T-helper 2 cell treated with Interferon-gamma antibody and Interleukin-4, amounts not matched to agents 5 μg/mL and 100 μg/mL, for 36 hours (primary cell): ENCODE measurements around the gene ATP4A.

Source experiments
- DNase-seq: peaks from one replicate; pipeline ENCODE4 v3.0.0; 2021; ENCODE audit warnings: low spot score
- H3K27ac Mint-ChIP-seq: one replicate; pipeline ENCODE4 v1.8.0; 2021; ENCODE audit warnings: mild to moderate bottlenecking, mixed read lengths
- H3K27me3 Mint-ChIP-seq: one replicate; pipeline ENCODE4 v1.8.0; 2021; ENCODE audit warnings: low read depth, mixed read lengths
- H3K36me3 Mint-ChIP-seq: one replicate; pipeline ENCODE4 v1.8.0; 2021; ENCODE audit warnings: low read depth, mixed read lengths
- H3K4me1 Mint-ChIP-seq: one replicate; pipeline ENCODE4 v1.8.0; 2021; ENCODE audit warnings: low read depth, mixed read lengths
- H3K4me3 Mint-ChIP-seq: one replicate; pipeline ENCODE4 v1.8.0; 2022; ENCODE audit warnings: mild to moderate bottlenecking, moderate library complexity, mixed read lengths
- H3K9me3 Mint-ChIP-seq: one replicate; pipeline ENCODE4 v1.8.0; 2021; ENCODE audit warnings: mixed read lengths

Gene ATP4A

GRCh38 chr19:35516310-35516709 is 47.1 kb downstream of the ATP4A start:
- H3K27ac Mint-ChIP-seq, result no peak overlapping the region
- H3K27me3 Mint-ChIP-seq, result peaks cover 13% of the 10 kb centered on the region
- no peak overlapping the region for H3K4me3 Mint-ChIP-seq
- H3K9me3 Mint-ChIP-seq, result no peaks in the 10 kb centered on the region
- no peak for DNase-seq
- H3K36me3 Mint-ChIP-seq, result no peaks in the 10 kb centered on the region
- no peaks in the 10 kb centered on the region for H3K4me1 Mint-ChIP-seq

DNA sequence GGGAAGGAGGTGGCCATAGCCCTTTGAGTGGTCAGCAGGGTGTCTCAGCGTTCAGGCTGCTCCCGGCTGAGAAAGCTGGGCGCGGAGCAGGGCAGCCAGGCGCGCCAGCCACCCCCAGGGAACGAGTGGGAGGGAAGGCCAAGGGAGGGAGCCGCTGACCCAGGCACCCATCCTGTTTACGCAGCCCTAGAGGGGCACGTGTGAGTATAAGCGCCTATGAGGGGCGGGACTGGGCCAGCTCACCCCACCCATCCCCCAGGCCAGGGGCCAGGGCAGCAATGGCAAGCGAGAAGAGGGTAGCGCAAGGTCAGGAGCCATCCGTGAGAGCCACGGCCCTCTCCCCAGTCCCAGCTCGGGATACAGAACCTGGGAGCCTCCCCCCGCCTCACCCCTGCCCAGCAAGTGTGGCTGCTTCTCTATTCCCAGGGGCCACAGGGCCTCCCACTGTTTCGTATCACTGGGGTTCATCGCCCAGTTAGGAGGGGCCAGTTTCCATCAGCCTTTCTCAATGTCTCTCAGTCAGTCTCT is 49.1 kb downstream of the ATP4A start:
- H3K27ac Mint-ChIP-seq, result no peak overlapping the region
- peaks cover 29% of the 10 kb centered on the region for H3K27me3 Mint-ChIP-seq
- no peaks in the 10 kb centered on the region for H3K36me3 Mint-ChIP-seq
- H3K9me3 Mint-ChIP-seq, result no peaks in the 10 kb centered on the region
- no peak overlapping the region for H3K4me3 Mint-ChIP-seq
- H3K4me1 Mint-ChIP-seq, result peaks cover 6% of the 10 kb centered on the region
- DNase-seq, result no peak

DNA sequence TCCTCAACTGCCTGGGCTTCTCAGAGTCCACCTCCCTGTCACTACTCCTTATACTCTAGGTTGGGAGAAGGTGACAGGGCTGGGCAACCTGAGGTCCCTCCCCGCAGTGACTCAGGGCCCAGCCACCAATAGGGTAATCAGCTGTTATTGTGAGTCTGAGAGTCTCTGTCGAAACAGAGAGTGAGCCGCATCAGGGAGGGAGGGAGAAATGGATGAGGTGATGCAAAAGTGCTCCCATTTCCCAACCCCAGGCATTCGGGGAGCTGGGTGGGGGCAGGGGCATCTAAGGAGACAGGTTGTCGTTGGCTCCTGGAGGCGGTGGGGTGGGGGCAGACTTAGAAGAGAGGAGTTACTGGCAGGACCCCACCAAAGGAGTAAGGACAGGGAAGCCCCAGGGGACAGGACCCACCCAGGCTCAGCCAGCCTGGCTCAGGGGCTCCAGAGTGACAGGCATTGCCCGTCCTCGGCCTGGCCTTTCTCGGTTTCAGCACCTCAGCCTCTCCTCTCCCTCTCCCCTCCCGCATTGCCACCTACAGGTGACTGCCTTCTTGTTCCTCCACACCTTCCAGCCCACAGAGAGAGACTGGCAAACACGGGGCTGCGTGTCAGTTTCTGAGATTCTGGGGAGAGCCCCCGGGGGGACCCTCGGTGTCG is 49.7 kb downstream of the ATP4A start, which contains the start of gene DMKN:
Gene DMKN (minus strand): TSS at position 22 of the 654 bp plus-strand sequence. CDS start 174 bp downstream, outside the sequence.
- Mint-ChIP-seq H3K9me3 (no peaks in the 10 kb centered on the region), H3K27me3 (peaks cover 33% of the 10 kb centered on the region), H3K36me3 (no peaks in the 10 kb centered on the region), H3K4me1 (peaks cover 8% of the 10 kb centered on the region), H3K27ac (no peak within 1 kb of the TSS), H3K4me3 (no peak within 1 kb of the TSS)
- no peak for DNase-seq

GRCh38 chr19:35512831-35513627 is 50.4 kb downstream of the ATP4A start:
- peaks cover 8% of the 10 kb centered on the region for H3K4me1 Mint-ChIP-seq
- H3K36me3 Mint-ChIP-seq, result no peaks in the 10 kb centered on the region
- H3K9me3 Mint-ChIP-seq, result no peaks in the 10 kb centered on the region
- H3K27me3 Mint-ChIP-seq, result peaks cover 40% of the 10 kb centered on the region
- no peak overlapping the region for H3K27ac Mint-ChIP-seq
- no peak overlapping the region for H3K4me3 Mint-ChIP-seq
- no peak for DNase-seq

GRCh38 chr19:35511337-35511736 is 52.1 kb downstream of the ATP4A start:
- no peaks in the 10 kb centered on the region for H3K9me3 Mint-ChIP-seq
- H3K36me3 Mint-ChIP-seq, result no peaks in the 10 kb centered on the region
- H3K27ac Mint-ChIP-seq, result no peak overlapping the region
- no peak overlapping the region for H3K4me3 Mint-ChIP-seq
- peaks cover 52% of the 10 kb centered on the region for H3K27me3 Mint-ChIP-seq
- DNase-seq, result no peak
- H3K4me1 Mint-ChIP-seq, result peaks cover 8% of the 10 kb centered on the region

- Mint-ChIP-seq H3K36me3 (no peaks in the 10 kb centered on the region), H3K27me3 (peaks cover 57% of the 10 kb centered on the region), H3K4me1 (peaks cover 8% of the 10 kb centered on the region), H3K27ac (no peak overlapping the region), H3K4me3 (no peak overlapping the region), H3K9me3 (no peaks in the 10 kb centered on the region)
- no peak for DNase-seq
These were observed 52.9 kb downstream of the ATP4A start for GRCh38 chr19:35510626-35510964.

DNA sequence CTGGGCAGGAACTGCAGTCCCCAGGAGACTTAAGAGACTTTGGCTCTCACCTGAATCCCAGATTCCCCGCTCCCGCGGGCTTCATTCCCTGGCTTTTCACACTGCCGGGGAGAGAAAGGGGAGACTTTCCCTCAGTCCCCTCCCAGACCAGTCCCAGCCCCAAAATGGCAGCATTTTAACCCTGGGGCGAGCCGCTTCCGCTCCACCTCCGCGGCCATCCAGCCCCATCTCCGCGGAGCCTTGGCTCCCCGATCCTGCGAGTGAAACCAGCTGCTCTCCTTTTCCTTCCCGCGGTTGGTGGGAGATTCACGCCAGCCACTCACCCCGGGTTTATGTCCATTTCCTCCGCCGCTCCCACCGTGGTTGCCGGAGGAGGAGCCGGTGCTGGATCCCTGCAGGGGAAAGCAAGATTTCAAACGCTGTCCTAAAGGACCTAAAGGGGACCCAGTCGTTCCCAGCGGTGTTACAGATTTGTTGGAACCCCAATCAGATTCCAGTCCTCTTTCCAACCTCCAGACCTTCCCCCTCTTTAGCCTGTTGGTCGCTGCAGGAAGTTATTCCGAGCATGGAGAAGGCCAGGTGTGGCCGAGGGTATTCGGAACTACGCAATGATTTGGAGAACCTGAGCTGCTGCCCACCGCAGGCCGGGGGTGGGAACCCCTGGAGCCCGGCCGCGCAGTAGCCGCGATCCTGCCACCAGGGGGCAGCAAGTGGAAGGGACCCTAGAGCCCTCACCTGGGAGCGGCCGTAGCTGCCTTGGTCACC is 53.4 kb downstream of the ATP4A start:
- Mint-ChIP-seq H3K36me3 (no peaks in the 10 kb centered on the region), H3K27ac (no peak overlapping the region), H3K27me3 (peaks cover 61% of the 10 kb centered on the region), H3K4me1 (peaks cover 8% of the 10 kb centered on the region), H3K9me3 (no peaks in the 10 kb centered on the region), H3K4me3 (peak overlapping the region; percentile 54)
- DNase-seq, result peak; percentile 59

- no peak overlapping the region for H3K27ac Mint-ChIP-seq
- no peaks in the 10 kb centered on the region for H3K9me3 Mint-ChIP-seq
- no peaks in the 10 kb centered on the region for H3K36me3 Mint-ChIP-seq
- no peak for DNase-seq
- H3K27me3 Mint-ChIP-seq, result peaks cover 61% of the 10 kb centered on the region
- H3K4me3 Mint-ChIP-seq, result peak overlapping the region; percentile 15
- peaks cover 8% of the 10 kb centered on the region for H3K4me1 Mint-ChIP-seq
These were observed 54.3 kb downstream of the ATP4A start for GRCh38 chr19:35509018-35509652.

GRCh38 chr19:35508129-35508528 is 55.3 kb downstream of the ATP4A start:
- H3K4me1 Mint-ChIP-seq, result peaks cover 8% of the 10 kb centered on the region
- DNase-seq, result no peak
- no peak overlapping the region for H3K4me3 Mint-ChIP-seq
- H3K36me3 Mint-ChIP-seq, result no peaks in the 10 kb centered on the region
- H3K9me3 Mint-ChIP-seq, result no peaks in the 10 kb centered on the region
- H3K27me3 Mint-ChIP-seq, result peaks cover 63% of the 10 kb centered on the region
- H3K27ac Mint-ChIP-seq, result no peak overlapping the region

DNA sequence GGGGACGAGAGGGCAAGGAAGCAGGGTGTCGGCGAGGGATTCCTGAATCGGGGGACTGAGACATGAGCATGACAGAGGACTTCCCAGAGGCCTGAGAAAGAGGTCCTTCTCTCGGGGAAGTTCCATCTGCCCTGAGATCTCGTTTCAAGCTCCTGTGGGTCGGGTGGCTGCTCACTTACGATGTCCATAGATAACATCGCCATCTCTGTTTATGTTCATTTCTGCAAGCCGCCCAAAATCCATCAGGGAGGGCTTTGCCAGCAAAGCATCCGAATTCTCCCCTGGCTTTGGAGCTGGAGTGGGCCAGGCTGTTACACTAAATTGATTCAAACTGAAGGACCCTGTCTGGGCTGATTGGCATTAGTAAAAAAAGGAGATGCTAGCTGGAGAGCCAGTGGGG is 55.9 kb downstream of the ATP4A start:
- DNase-seq, result no peak
- Mint-ChIP-seq H3K4me3 (no peak overlapping the region), H3K27me3 (peaks cover 58% of the 10 kb centered on the region), H3K4me1 (peaks cover 8% of the 10 kb centered on the region), H3K36me3 (no peaks in the 10 kb centered on the region), H3K9me3 (no peaks in the 10 kb centered on the region), H3K27ac (no peak overlapping the region)

DNA sequence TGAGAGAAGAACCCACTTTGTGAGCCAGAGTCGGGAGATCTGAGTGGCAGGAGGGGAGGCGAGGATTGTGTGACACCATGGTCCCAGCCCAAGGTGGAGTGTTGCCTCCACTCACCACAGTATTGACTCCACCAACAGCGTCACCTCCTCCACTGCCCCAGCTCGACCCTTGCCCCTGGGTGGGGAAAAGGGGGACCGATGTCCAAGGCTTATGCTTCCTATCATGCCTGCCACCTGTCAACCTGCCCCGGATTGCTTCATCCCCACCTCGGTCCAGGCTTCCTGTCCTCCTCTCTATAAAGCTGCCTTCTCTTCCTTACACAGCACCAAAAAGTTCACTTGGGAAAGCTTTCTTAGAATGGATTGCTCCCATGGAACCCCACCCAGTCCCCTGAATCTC is 57.4 kb downstream of the ATP4A start:
- peaks cover 52% of the 10 kb centered on the region for H3K27me3 Mint-ChIP-seq
- no peak overlapping the region for H3K4me3 Mint-ChIP-seq

DNA sequence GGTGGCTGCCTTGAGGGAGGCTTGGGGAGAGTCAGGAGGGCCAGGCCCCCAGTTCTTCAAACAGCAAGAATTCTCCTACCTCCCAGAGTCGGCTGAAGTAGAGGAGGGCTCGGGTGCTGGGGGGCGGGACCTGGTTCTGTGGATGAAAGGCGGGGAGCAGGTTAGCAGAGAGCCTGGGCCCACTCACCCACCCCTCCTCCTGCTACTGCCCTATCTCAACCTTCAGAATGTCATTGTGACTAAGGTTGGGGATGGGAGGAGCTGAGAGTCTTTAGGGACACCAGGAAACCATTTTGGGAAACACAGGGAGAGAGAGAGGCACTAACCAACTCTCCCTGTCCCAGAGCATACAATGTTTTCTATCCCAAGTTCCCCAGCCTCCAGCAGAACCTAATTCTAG is 60.7 kb downstream of the ATP4A start:
- Mint-ChIP-seq H3K27me3 (peaks cover 23% of the 10 kb centered on the region), H3K36me3 (no peaks in the 10 kb centered on the region)

More for the DNA sequence above, 57.4 kb downstream of the ATP4A start:
- DNase-seq, result no peak
- Mint-ChIP-seq H3K36me3 (no peaks in the 10 kb centered on the region), H3K4me1 (peaks cover 12% of the 10 kb centered on the region), H3K9me3 (no peaks in the 10 kb centered on the region), H3K27ac (no peak overlapping the region)

GRCh38 chr19:35501684-35502083 is 61.8 kb downstream of the ATP4A start:
- Mint-ChIP-seq H3K27me3 (peaks cover 16% of the 10 kb centered on the region), H3K9me3 (no peaks in the 10 kb centered on the region), H3K4me3 (no peak overlapping the region), H3K4me1 (peaks cover 4% of the 10 kb centered on the region), H3K36me3 (no peaks in the 10 kb centered on the region), H3K27ac (no peak overlapping the region)
- DNase-seq, result no peak

More for the DNA sequence above, 60.7 kb downstream of the ATP4A start:
- Mint-ChIP-seq H3K27ac (no peak overlapping the region), H3K4me3 (no peak overlapping the region), H3K4me1 (peaks cover 4% of the 10 kb centered on the region), H3K9me3 (no peaks in the 10 kb centered on the region)
- DNase-seq, result no peak
